ENCODE results near the gene CHD9.
A peak's percentile ranks its signal among the peaks of the same experiment; 100 is the strongest.

The CHD9 gene

DNA sequence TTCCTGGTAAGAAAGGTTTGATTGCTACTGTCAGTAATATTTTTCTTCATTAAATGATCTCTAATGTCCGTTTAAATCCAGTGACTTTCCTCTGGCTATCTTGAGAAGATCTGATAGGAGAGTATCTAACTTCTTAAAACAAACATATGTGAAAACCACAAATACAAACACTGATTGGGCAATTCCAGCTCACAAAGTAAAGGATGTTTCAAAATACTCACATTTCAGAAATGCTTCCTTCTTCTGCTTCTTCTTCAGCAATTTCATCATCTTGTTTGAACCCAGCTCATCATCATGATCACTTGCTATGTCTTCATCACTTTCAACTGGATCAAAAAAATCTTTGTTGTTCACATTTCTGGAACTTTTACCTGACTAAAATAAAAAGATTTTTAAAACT lies 315.1 kb downstream of the CHD9 start:
- TF ChIP-seq, protein P1, sequence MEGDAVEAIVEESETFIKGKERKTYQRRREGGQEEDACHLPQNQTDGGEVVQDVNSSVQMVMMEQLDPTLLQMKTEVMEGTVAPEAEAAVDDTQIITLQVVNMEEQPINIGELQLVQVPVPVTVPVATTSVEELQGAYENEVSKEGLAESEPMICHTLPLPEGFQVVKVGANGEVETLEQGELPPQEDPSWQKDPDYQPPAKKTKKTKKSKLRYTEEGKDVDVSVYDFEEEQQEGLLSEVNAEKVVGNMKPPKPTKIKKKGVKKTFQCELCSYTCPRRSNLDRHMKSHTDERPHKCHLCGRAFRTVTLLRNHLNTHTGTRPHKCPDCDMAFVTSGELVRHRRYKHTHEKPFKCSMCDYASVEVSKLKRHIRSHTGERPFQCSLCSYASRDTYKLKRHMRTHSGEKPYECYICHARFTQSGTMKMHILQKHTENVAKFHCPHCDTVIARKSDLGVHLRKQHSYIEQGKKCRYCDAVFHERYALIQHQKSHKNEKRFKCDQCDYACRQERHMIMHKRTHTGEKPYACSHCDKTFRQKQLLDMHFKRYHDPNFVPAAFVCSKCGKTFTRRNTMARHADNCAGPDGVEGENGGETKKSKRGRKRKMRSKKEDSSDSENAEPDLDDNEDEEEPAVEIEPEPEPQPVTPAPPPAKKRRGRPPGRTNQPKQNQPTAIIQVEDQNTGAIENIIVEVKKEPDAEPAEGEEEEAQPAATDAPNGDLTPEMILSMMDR (IDR thresholded peaks at IDR 0.05; ENCODE audit: insufficient read depth, low read depth, low read length, missing control alignments): no peak
- H3K4me3 ChIP-seq (ENCODE audit: low read depth, low read length): no peak overlapping the region
- no peak for DNase-seq (ENCODE audit: low read depth)

DNA sequence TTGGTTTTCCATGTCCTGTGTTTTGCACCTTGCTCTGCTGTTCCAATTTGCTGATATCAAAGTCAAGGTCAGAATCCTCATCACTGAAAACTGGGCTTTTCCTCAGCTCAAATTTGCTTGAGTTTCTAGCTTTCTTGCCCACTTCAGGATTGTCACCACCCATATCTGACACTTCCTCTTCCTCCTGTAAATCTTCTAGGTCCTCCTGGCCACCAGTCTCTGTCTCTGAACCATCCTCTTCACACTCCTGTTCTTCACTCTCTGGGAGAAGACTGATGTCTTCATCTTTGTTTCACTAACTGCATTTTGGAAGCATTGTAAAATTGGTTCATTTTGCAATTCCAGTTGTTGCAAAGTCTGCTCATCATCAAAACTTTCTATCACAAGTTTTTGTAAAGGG lies 316.0 kb downstream of the CHD9 start:
- no peak for DNase-seq (ENCODE audit: low read depth)

DNA sequence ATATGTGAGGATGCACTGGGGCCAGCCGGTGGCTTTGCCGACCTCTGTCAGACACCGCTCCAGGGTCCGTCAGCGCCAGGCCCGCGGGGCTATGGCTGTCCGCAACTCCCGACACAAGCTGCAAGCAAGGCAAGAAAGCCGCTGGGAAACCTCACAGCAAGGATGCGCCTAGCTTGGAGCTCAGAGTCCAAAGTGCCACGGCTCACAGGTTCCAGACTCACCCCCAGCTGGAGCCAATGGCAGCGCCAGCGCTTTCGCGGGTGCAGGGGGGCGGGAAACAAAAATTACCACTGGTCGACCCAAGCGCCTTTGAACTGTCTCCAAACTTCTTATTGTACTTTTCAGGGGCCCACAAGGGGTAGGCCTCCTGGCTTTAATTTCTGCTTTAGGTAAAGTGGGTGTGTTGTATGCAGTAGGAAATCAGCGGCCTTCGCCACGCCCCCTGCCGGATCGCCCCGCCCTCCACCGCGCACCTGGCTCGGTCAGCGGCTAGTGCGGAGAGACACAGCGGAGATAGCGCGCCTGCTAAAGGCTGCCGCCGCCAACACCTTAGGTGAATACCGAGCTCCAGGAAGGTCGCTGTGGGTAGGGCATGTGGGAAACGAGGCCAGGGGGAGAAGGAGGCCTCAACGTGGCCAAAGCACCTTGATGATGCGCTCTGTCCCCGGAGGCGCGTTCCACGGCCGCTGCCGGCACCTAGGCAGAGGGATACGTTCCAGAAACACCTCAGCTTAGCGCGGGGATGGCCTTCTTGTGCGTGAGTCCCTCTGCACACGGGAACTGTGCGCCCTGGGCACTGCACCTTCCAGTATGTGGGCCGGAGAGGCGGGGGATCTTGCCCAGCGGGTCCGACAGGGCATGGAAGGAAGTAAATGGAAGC lies 318.4 kb downstream of the CHD9 start:
- DNase-seq (ENCODE audit: low read depth): peak; percentile 26
- TF ChIP-seq, protein P1 (IDR thresholded peaks at IDR 0.05; ENCODE audit: insufficient read depth, low read depth, low read length, missing control alignments): no peak
- peak overlapping the region; percentile 2 for H3K4me3 ChIP-seq (ENCODE audit: low read depth, low read length)

More for the DNA sequence above, 316.0 kb downstream of the CHD9 start:
- no peak overlapping the region for H3K4me3 ChIP-seq (ENCODE audit: low read depth, low read length)
- TF ChIP-seq, protein P1 (IDR thresholded peaks at IDR 0.05; ENCODE audit: insufficient read depth, low read depth, low read length, missing control alignments): no peak

DNA sequence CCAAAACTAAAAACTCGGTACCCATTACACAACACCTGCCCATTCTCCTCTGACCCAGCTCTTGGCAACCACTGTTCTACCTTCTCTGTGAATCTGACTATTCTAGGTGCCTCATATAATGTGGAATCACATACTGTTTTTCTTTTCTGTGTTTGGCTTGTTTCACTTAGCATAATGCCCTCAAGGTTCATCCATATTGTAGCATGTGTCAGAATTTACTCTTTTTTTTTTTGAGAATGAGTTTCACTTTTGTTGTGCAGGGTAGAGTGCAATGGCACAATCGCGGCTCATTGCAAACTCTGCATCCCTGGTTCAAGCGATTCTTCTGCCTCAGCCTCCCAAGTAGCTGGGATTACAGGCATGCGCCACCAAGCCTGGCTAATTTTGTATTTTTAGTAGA lies 320.0 kb downstream of the CHD9 start:
- no peak for DNase-seq (ENCODE audit: low read depth)
- no peak overlapping the region for H3K4me3 ChIP-seq (ENCODE audit: low read depth, low read length)
- TF ChIP-seq, protein P1 (IDR thresholded peaks at IDR 0.05; ENCODE audit: insufficient read depth, low read depth, low read length, missing control alignments): no peak

DNA sequence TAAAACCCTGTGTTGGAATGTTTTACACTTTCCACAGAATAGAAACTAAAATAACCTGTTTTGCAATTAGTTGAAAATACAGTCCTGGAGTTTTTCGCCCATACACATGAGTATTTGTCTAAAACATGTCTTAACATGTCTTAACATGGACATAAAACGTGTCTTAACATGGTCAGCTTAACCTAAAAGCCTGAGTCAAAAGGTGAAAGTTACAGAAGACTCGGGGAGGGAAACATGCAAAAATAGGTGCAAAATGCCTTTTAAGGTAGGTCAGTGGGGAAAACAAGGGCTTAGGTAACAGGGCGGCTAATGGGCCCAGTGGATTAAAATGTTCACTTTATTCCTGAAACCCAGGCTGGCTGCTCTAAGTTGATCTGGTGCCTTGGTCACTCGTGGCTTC lies 323.3 kb downstream of the CHD9 start:
- TF ChIP-seq, protein P1 (IDR thresholded peaks at IDR 0.05; ENCODE audit: insufficient read depth, low read depth, low read length, missing control alignments): no peak
- H3K4me3 ChIP-seq (ENCODE audit: low read depth, low read length): peak overlapping the region; percentile 27
- DNase-seq (ENCODE audit: low read depth): peak; percentile 50
